ENCODE results near the gene ADAMTSL1. TPM values are rescaled to one million over a fixed set of nuclear protein-coding genes. Genes with fewer than 3 reads are reported as not detected.

Gene ADAMTSL1
- polyA plus RNA-seq, 6 donors from 2014 or later = not detected

- no peak overlapping the region for H3K4me3 Mint-ChIP-seq
- H3K36me3 Mint-ChIP-seq = no peaks in the 10 kb centered on the region
- no peak for DNase-seq
- peaks cover under 1 to 10% (median 2%) of the 10 kb centered on the region in 7 donors for H3K9me3 Mint-ChIP-seq
- no peaks in the 10 kb centered on the region for H3K27me3 Mint-ChIP-seq
- no peak for ATAC-seq (ENCODE audit: low read depth in 2 of 2)
- H3K27ac Mint-ChIP-seq = no peak overlapping the region
- H3K4me1 Mint-ChIP-seq = no peaks in the 10 kb centered on the region
Measured at GRCh38 chr9:18706648-18707047, 232.7 kb downstream of the ADAMTSL1 start.

- no peaks in the 10 kb centered on the region for H3K4me1 Mint-ChIP-seq
- ATAC-seq (ENCODE audit: low read depth in 2 of 2) (no peak), DNase-seq (no peak)
- no peak overlapping the region for H3K27ac Mint-ChIP-seq
- H3K27me3 Mint-ChIP-seq = no peaks in the 10 kb centered on the region
- H3K9me3 Mint-ChIP-seq = peaks cover 0 to 6% (median 2%) of the 10 kb centered on the region in 7 donors
- H3K36me3 Mint-ChIP-seq = no peaks in the 10 kb centered on the region
- no peak overlapping the region for H3K4me3 Mint-ChIP-seq
Measured at GRCh38 chr9:18707061-18707461, 233.1 kb downstream of the ADAMTSL1 start.

- ATAC-seq (ENCODE audit: low read depth in 2 of 2) (no peak), DNase-seq (no peak)
- Mint-ChIP-seq H3K4me1 (no peaks in the 10 kb centered on the region), H3K9me3 (peaks cover 0 to 6% (median 2%) of the 10 kb centered on the region in 7 donors), H3K36me3 (no peaks in the 10 kb centered on the region), H3K4me3 (no peak overlapping the region), H3K27ac (no peak overlapping the region), H3K27me3 (no peaks in the 10 kb centered on the region)
Measured at GRCh38 chr9:18707489-18708205, 233.7 kb downstream of the ADAMTSL1 start.

- no peak for DNase-seq
- no peaks in the 10 kb centered on the region for H3K4me1 Mint-ChIP-seq
- no peak overlapping the region for H3K27ac Mint-ChIP-seq
- H3K36me3 Mint-ChIP-seq = no peaks in the 10 kb centered on the region
- H3K9me3 Mint-ChIP-seq = peaks cover 0 to 6% (median 2%) of the 10 kb centered on the region in 7 donors
- ATAC-seq (ENCODE audit: low read depth in 2 of 2) = no peak
- H3K4me3 Mint-ChIP-seq = no peak overlapping the region
- H3K27me3 Mint-ChIP-seq = no peaks in the 10 kb centered on the region
Measured at GRCh38 chr9:18708429-18708828, 234.5 kb downstream of the ADAMTSL1 start.

- Mint-ChIP-seq H3K36me3 (no peaks in the 10 kb centered on the region), H3K4me3 (no peak overlapping the region), H3K9me3 (peaks cover 0 to 8% (median 2%) of the 10 kb centered on the region in 7 donors), H3K27me3 (no peaks in the 10 kb centered on the region), H3K4me1 (no peaks in the 10 kb centered on the region), H3K27ac (no peak overlapping the region)
- no peak for DNase-seq
- ATAC-seq (ENCODE audit: low read depth in 2 of 2) = no peak
Measured at GRCh38 chr9:18710065-18710464, 236.1 kb downstream of the ADAMTSL1 start.

- Mint-ChIP-seq H3K36me3 (no peaks in the 10 kb centered on the region), H3K4me1 (no peaks in the 10 kb centered on the region), H3K4me3 (no peak overlapping the region), H3K27me3 (no peaks in the 10 kb centered on the region), H3K27ac (no peak overlapping the region), H3K9me3 (peaks cover 0 to 10% (median 2%) of the 10 kb centered on the region in 7 donors)
- no peak for ATAC-seq (ENCODE audit: low read depth in 2 of 2)
- no peak for DNase-seq
Measured at GRCh38 chr9:18717759-18718158, 243.8 kb downstream of the ADAMTSL1 start.

- no peaks in the 10 kb centered on the region for H3K4me1 Mint-ChIP-seq
- H3K9me3 Mint-ChIP-seq = peaks cover 0 to 10% (median 2%) of the 10 kb centered on the region in 7 donors
- no peak overlapping the region for H3K4me3 Mint-ChIP-seq
- no peak for DNase-seq
- no peaks in the 10 kb centered on the region for H3K36me3 Mint-ChIP-seq
- no peak for ATAC-seq (ENCODE audit: low read depth in 2 of 2)
- no peaks in the 10 kb centered on the region for H3K27me3 Mint-ChIP-seq
- no peak overlapping the region for H3K27ac Mint-ChIP-seq
Measured at GRCh38 chr9:18718393-18718792, 244.4 kb downstream of the ADAMTSL1 start.

- Mint-ChIP-seq H3K4me3 (no peak overlapping the region), H3K36me3 (no peaks in the 10 kb centered on the region), H3K27ac (no peak overlapping the region), H3K27me3 (no peaks in the 10 kb centered on the region), H3K9me3 (peaks cover 0 to 10% (median 1%) of the 10 kb centered on the region in 7 donors), H3K4me1 (no peaks in the 10 kb centered on the region)
- DNase-seq = no peak
- no peak for ATAC-seq (ENCODE audit: low read depth in 2 of 2)
Measured at GRCh38 chr9:18718932-18719331, 245.0 kb downstream of the ADAMTSL1 start.

GRCh38 chr9:18720691-18721090, 246.7 kb downstream of the ADAMTSL1 start:
- ATAC-seq (ENCODE audit: low read depth in 2 of 2) (no peak), DNase-seq (no peak)
- H3K9me3 Mint-ChIP-seq = peaks cover 0 to 10% (median 0%) of the 10 kb centered on the region in 7 donors
- no peak overlapping the region for H3K4me3 Mint-ChIP-seq
- H3K27me3 Mint-ChIP-seq = no peaks in the 10 kb centered on the region
- H3K36me3 Mint-ChIP-seq = no peaks in the 10 kb centered on the region
- no peaks in the 10 kb centered on the region for H3K4me1 Mint-ChIP-seq
- no peak overlapping the region for H3K27ac Mint-ChIP-seq

- Mint-ChIP-seq H3K4me3 (no peak overlapping the region), H3K27me3 (no peaks in the 10 kb centered on the region), H3K9me3 (peaks cover 0 to 10% (median 0%) of the 10 kb centered on the region in 7 donors), H3K4me1 (no peaks in the 10 kb centered on the region), H3K36me3 (no peaks in the 10 kb centered on the region), H3K27ac (no peak overlapping the region)
- DNase-seq (no peak), ATAC-seq (ENCODE audit: low read depth in 2 of 2) (no peak)
Measured at GRCh38 chr9:18721267-18721994, 247.5 kb downstream of the ADAMTSL1 start.

- Mint-ChIP-seq H3K9me3 (peaks cover 0 to 10% (median 0%) of the 10 kb centered on the region in 7 donors), H3K27me3 (no peaks in the 10 kb centered on the region)
Measured at GRCh38 chr9:18721995-18722310, 248.0 kb downstream of the ADAMTSL1 start.

GRCh38 chr9:18722882-18723281, 248.9 kb downstream of the ADAMTSL1 start:
- Mint-ChIP-seq H3K4me3 (no peak overlapping the region), H3K36me3 (no peaks in the 10 kb centered on the region), H3K27me3 (no peaks in the 10 kb centered on the region), H3K27ac (no peak overlapping the region), H3K9me3 (peaks cover 0 to 8% (median 0%) of the 10 kb centered on the region in 7 donors), H3K4me1 (no peaks in the 10 kb centered on the region)
- DNase-seq = no peak
- ATAC-seq (ENCODE audit: low read depth in 2 of 2) = no peak

More at GRCh38 chr9:18721995-18722310, 248.0 kb downstream of the ADAMTSL1 start:
- H3K4me3 Mint-ChIP-seq = no peak overlapping the region
- H3K4me1 Mint-ChIP-seq = no peaks in the 10 kb centered on the region
- no peaks in the 10 kb centered on the region for H3K36me3 Mint-ChIP-seq
- H3K27ac Mint-ChIP-seq = no peak overlapping the region
- ATAC-seq (ENCODE audit: low read depth in 2 of 2) (no peak), DNase-seq (no peak)

GRCh38 chr9:18723366-18723765, 249.4 kb downstream of the ADAMTSL1 start:
- Mint-ChIP-seq H3K27me3 (no peaks in the 10 kb centered on the region), H3K4me1 (no peaks in the 10 kb centered on the region), H3K4me3 (no peak overlapping the region), H3K9me3 (peaks cover 0 to 5% (median 0%) of the 10 kb centered on the region in 7 donors), H3K27ac (no peak overlapping the region), H3K36me3 (no peaks in the 10 kb centered on the region)
- ATAC-seq (ENCODE audit: low read depth in 2 of 2) (no peak), DNase-seq (no peak)

- no peak overlapping the region for H3K27ac Mint-ChIP-seq
- no peaks in the 10 kb centered on the region for H3K27me3 Mint-ChIP-seq
- H3K9me3 Mint-ChIP-seq = peaks cover 0 to 5% (median 0%) of the 10 kb centered on the region in 7 donors
- ATAC-seq (ENCODE audit: low read depth in 2 of 2) = no peak
- no peaks in the 10 kb centered on the region for H3K36me3 Mint-ChIP-seq
- H3K4me1 Mint-ChIP-seq = no peaks in the 10 kb centered on the region
- H3K4me3 Mint-ChIP-seq = no peak overlapping the region
- no peak for DNase-seq
Measured at GRCh38 chr9:18726546-18726945, 252.6 kb downstream of the ADAMTSL1 start.

All from naive B cell (primary cell).